Endothelial cell of umbilical vein (primary cell): Measurements from ENCODE around the gene ESPN. TPM values are rescaled to one million over a fixed set of nuclear protein-coding genes. Genes with fewer than 3 reads are reported as not detected.

Experiments
- BruUV-seq: library from RNA; stranded (reverse); fragments of 400-500 nt; replicated peaks from 2 replicates; lab custom pipeline; 2021; lab: Mats Ljungman, UMichigan
- CTCF ChIA-PET: fragments of 300-600, 350-600 bp; sonication (Branson Sonifier 250); formaldehyde crosslinking; loops from one replicate; lab custom pipeline; 2021; ENCODE audit warnings: antibody characterized with exemption, inconsistent platforms; lab: Charles Lee
- POLR2A ChIA-PET: fragments of 300-600, 350-600 bp; sonication (Branson Sonifier 250); formaldehyde crosslinking; loops from one replicate; lab custom pipeline; 2021; ENCODE audit warnings: antibody characterized with exemption, inconsistent platforms; lab: Charles Lee
- DNase-seq: peaks from one replicate; pipeline ENCODE4 v3.0.0-alpha.2; 2011; ENCODE audit warnings: low read depth, low spot score
- FAIRE-seq: peaks from 2 replicates; lab custom pipeline; 2011; peaks lifted over from hg19 to GRCh38; lab: Jason Lieb, UNC
- H2AFZ ChIP-seq: 2 replicates; pipeline ENCODE4 v1.6.0; 2012; ENCODE audit warnings: low read depth, low read length, control low read depth, inconsistent platforms
- H3K27ac ChIP-seq: 2 replicates; pipeline ENCODE4 v1.5.1; 2011; ENCODE audit warnings: low read depth, mild to moderate bottlenecking, control low read depth, low read length, moderate library complexity; ENCODE audit not compliant: insufficient read depth
- H3K27me3 ChIP-seq, 2 experiments: 2 replicates each; pipeline versions ENCODE4 v1.6.0 to v1.6.1; 2011; ENCODE audit warnings: low read length in 2 of 2, mixed read lengths in 1 of 2; ENCODE audit not compliant: control insufficient read depth in 2 of 2, insufficient read depth in 2 of 2
- H3K36me3 ChIP-seq, 2 experiments: 2 replicates in 1 of 2; 3 replicates in 1 of 2; pipeline ENCODE4 v1.5.1; 2011; ENCODE audit warnings: low read length in 2 of 2, mild to moderate bottlenecking in 1 of 2, moderate library complexity in 1 of 2; ENCODE audit not compliant: control insufficient read depth in 2 of 2, insufficient read depth in 2 of 2; ENCODE audit errors: extremely low read depth in 1 of 2
- H3K4me1 ChIP-seq: 3 replicates; pipeline ENCODE4 v1.5.1; 2011; ENCODE audit warnings: mild to moderate bottlenecking, low read length; ENCODE audit not compliant: control insufficient read depth, insufficient read depth; ENCODE audit errors: extremely low read depth
- H3K4me2 ChIP-seq: 2 replicates; pipeline ENCODE4 v1.6.1; 2011; ENCODE audit warnings: low read length, control low read depth, mixed read lengths; ENCODE audit not compliant: insufficient read depth
- H3K4me3 ChIP-seq, 3 experiments: fragments of 200-600 bp in 1 of 3; sonication (generic), shearing (Covaris generic) in 1 of 3; replicated peaks in 1 of 3; 2 replicates each; pipeline ENCODE4 v1.5.1; 2011 to 2016; ENCODE audit warnings: control low read depth in 3 of 3, low read length in 3 of 3, mild to moderate bottlenecking in 2 of 3, inconsistent platforms in 1 of 3, low read depth in 1 of 3, moderate library complexity in 1 of 3; ENCODE audit not compliant: insufficient read depth in 1 of 3
- H3K79me2 ChIP-seq: 2 replicates; pipeline ENCODE4 v1.6.0; 2012; ENCODE audit warnings: low read length, inconsistent platforms; ENCODE audit not compliant: control insufficient read depth, insufficient read depth
- H3K9ac ChIP-seq: replicated peaks from 2 replicates; pipeline ENCODE3; 2011; ENCODE audit warnings: low read length, control low read depth; ENCODE audit not compliant: insufficient read depth; ENCODE audit errors: extremely low read depth
- H3K9me1 ChIP-seq: replicated peaks from 3 replicates; pipeline ENCODE4 v1.6.0; 2011; ENCODE audit warnings: mild to moderate bottlenecking, low read length; ENCODE audit not compliant: control insufficient read depth, insufficient read depth; ENCODE audit errors: extremely low read depth
- H3K9me3 ChIP-seq: replicated peaks from 2 replicates; pipeline ENCODE4 v1.5.1; 2012; ENCODE audit warnings: low read length, inconsistent platforms; ENCODE audit not compliant: control insufficient read depth, insufficient read depth
- H4K20me1 ChIP-seq: replicated peaks from 2 replicates; pipeline ENCODE3; 2011; ENCODE audit warnings: mild to moderate bottlenecking, low read length; ENCODE audit not compliant: control insufficient read depth, insufficient read depth; ENCODE audit errors: extremely low read depth
- CTCF ChIP-seq, 2 donors: IDR thresholded peaks; 1 replicate in 1 of 2; 2 replicates in 1 of 2; pipeline ENCODE4 v1.5.1; 2011; ENCODE audit warnings: low read length in 2 of 2, mild to moderate bottlenecking in 2 of 2, moderate library complexity in 2 of 2, control low read depth in 1 of 2, inconsistent platforms in 1 of 2, low read depth in 1 of 2; ENCODE audit not compliant: insufficient read depth in 1 of 2; ENCODE audit errors: extremely low read depth in 1 of 2
- EZH2 ChIP-seq: IDR thresholded peaks from 2 replicates; pipeline ENCODE4 v1.6.1; 2012; ENCODE audit warnings: borderline replicate concordance, low read depth, mild to moderate bottlenecking, moderate library complexity, low read length, inconsistent platforms; ENCODE audit not compliant: severe bottlenecking
- FOS ChIP-seq: IDR thresholded peaks from 2 replicates; pipeline ENCODE4 v1.6.1; 2011; ENCODE audit warnings: mild to moderate bottlenecking, low read length, moderate library complexity, borderline replicate concordance; ENCODE audit not compliant: insufficient read depth
- GATA2 ChIP-seq: IDR thresholded peaks from 2 replicates; pipeline ENCODE4 v1.7.0; 2011; ENCODE audit warnings: low read depth, mild to moderate bottlenecking, moderate library complexity, mixed read lengths, low read length; ENCODE audit not compliant: insufficient read length, insufficient read depth
- JUN ChIP-seq: IDR thresholded peaks from 2 replicates; pipeline ENCODE4 v1.6.1; 2011; ENCODE audit warnings: borderline replicate concordance, low read depth; ENCODE audit not compliant: insufficient read length, insufficient read depth
- MAX ChIP-seq: IDR thresholded peaks from 2 replicates; pipeline ENCODE4 v1.6.1; 2011; ENCODE audit not compliant: insufficient read depth, insufficient read length
- MYC ChIP-seq: IDR thresholded peaks from one replicate; pipeline ENCODE4 v1.6.1; 2011; ENCODE audit warnings: mild to moderate bottlenecking, low read depth, low read length
- POLR2AphosphoS5 ChIP-seq: IDR thresholded peaks from 2 replicates; pipeline ENCODE4 v1.6.1; 2012; ENCODE audit warnings: low read depth, mild to moderate bottlenecking, control low read depth, low read length, moderate library complexity; ENCODE audit not compliant: insufficient read depth
- dilution Hi-C: fragments of 300-500 bp; cut with MboI; formaldehyde crosslinking; loops from one replicate; pipeline ENCODE4 v1.15.0; 2019; ENCODE audit warnings: low sequenced_read_pairs; ENCODE audit not compliant: extremely low pct_ligation_motif_present
- intact Hi-C: fragments of 100-400 bp; cut with micrococcal nuclease; formaldehyde crosslinking; loops from one replicate; pipeline ENCODE4 v1.10.0; 2022
- polyA plus RNA-seq, 4 experiments: library from polyadenylated mRNA; depleted of rRNA in 3 of 4; stranded (reverse) in 3 of 4; unstranded in 1 of 4; fragments of >200 nt; gene quantifications; 2 replicates each; pipeline versions ENCODE4 v1.2.1 to v1.2.3, GENCODE V29; 2011 to 2012; ENCODE audit warnings: missing spikeins in 1 of 4
- total RNA-seq: library from RNA; stranded (reverse); gene quantifications from 2 replicates; pipeline ENCODE4 v1.2.3, GENCODE V29; 2021

ESPN gene
- total and polyA plus RNA-seq, 2 donors (not counting 3 experiments of a cell fraction or from before 2014, with no cell fraction given) = 0.54 to 0.71 TPM

- CTCF ChIA-PET = interaction anchor here (2.5 to 3.5 kb wide), 2 partner anchors 19 to 20 kb away, joined by 17 to 28 read pairs; no protein-coding TSS in a partner anchor
- no peaks in the 10 kb centered on the region for H3K36me3 ChIP-seq
- peaks cover 3% of the 10 kb centered on the region for H3K4me1 ChIP-seq
- H3K79me2 ChIP-seq = no peaks in the 10 kb centered on the region
- H3K9ac ChIP-seq = no peak overlapping the region
- no peaks in the 10 kb centered on the region for H3K27me3 ChIP-seq
- TF ChIP-seq CTCF (IDR thresholded peaks at IDR 0.05; ENCODE audit: extremely low read depth in 1 of 2, insufficient read depth in 1 of 2, low read depth in 1 of 2, low read length in 2 of 2) = no peak
- no peak for TF ChIP-seq MYC
- no peak for TF ChIP-seq FOS
- TF ChIP-seq JUN = no peak
- TF ChIP-seq GATA2 = no peak
- no peak for TF ChIP-seq MAX
- TF ChIP-seq EZH2 = no peak
- TF ChIP-seq POLR2AphosphoS5 = no peak
- intact Hi-C loops (no loop called here), dilution Hi-C loops (no loop called here)
- DNase-seq = no peak
- no peaks in the 10 kb centered on the region for H3K9me1 ChIP-seq
- H4K20me1 ChIP-seq = no peaks in the 10 kb centered on the region
- no peak overlapping the region for H2AFZ ChIP-seq
- no TSS peak for BruUV-seq
- no peak overlapping the region for H3K27ac ChIP-seq
- POLR2A ChIA-PET = no interaction called here
- no peak for FAIRE-seq
- H3K4me3 ChIP-seq = no peak overlapping the region
- no peak overlapping the region for H3K4me2 ChIP-seq
- no peaks in the 10 kb centered on the region for H3K9me3 ChIP-seq
Observed at GRCh38 chr1:6503884-6504602, 79.5 kb downstream of the ESPN start.
